HepG2 (cell line): ENCODE measurements around the gene IL17C. TPM values are rescaled to one million over a fixed set of nuclear protein-coding genes. Genes with fewer than 3 reads are reported as not detected.

Source experiments
- CC2D1A ChIP-seq: sonication (generic); formaldehyde crosslinking; IDR thresholded peaks from 2 replicates; pipeline ENCODE4 v1.8.1; 2023; ENCODE audit warnings: mild to moderate bottlenecking, missing genetic modification reagents
- JUN ChIP-seq: sonication (generic); formaldehyde crosslinking; IDR thresholded peaks from 2 replicates; pipeline ENCODE4 v1.4.0; 2020; ENCODE audit warnings: mild to moderate bottlenecking, missing genetic modification reagents
- KAT7 ChIP-seq: IDR thresholded peaks from 2 replicates; pipeline ENCODE4 v1.6.1; 2018; ENCODE audit warnings: borderline replicate concordance, missing compliant biosample characterization
- KLF15 ChIP-seq: sonication (generic); formaldehyde crosslinking; IDR thresholded peaks from 2 replicates; pipeline ENCODE4 v1.8.1; 2023; ENCODE audit warnings: borderline replicate concordance, mild to moderate bottlenecking, inconsistent platforms, missing genetic modification reagents, mixed read lengths
- KMT2A ChIP-seq: sonication (generic); formaldehyde crosslinking; IDR thresholded peaks from 2 replicates; pipeline ENCODE4 v1.4.0; 2020; ENCODE audit warnings: missing genetic modification reagents
- MEIS2 ChIP-seq: sonication (generic); formaldehyde crosslinking; IDR thresholded peaks from 2 replicates; pipeline ENCODE4 v1.9.0; 2021; ENCODE audit warnings: mild to moderate bottlenecking, missing genetic modification reagents
- MTF2 ChIP-seq: sonication (generic); formaldehyde crosslinking; IDR thresholded peaks from 2 replicates; pipeline ENCODE4 v1.5.0; 2020; ENCODE audit warnings: missing genetic modification reagents, borderline replicate concordance
- MYC ChIP-seq: sonication (generic); formaldehyde crosslinking; IDR thresholded peaks from 2 replicates; pipeline ENCODE4 v1.9.0; 2021; ENCODE audit warnings: missing genetic modification reagents, borderline replicate concordance
- NFYC ChIP-seq: IDR thresholded peaks from 2 replicates; pipeline ENCODE4 v1.6.1; 2016; ENCODE audit warnings: missing genetic modification reagents, missing compliant biosample characterization
- NR1H2 ChIP-seq: sonication (generic); formaldehyde crosslinking; IDR thresholded peaks from 2 replicates; pipeline ENCODE4 v1.8.1; 2022; ENCODE audit warnings: low read depth, missing genetic modification reagents, borderline replicate concordance
- SP140L ChIP-seq: sonication (generic); formaldehyde crosslinking; IDR thresholded peaks from 2 replicates; pipeline ENCODE4 v1.4.0; 2020; ENCODE audit warnings: missing genetic modification reagents, borderline replicate concordance
- WIZ ChIP-seq: sonication (generic); formaldehyde crosslinking; IDR thresholded peaks from 2 replicates; pipeline ENCODE4 v1.5.1; 2020; ENCODE audit warnings: mild to moderate bottlenecking, missing genetic modification reagents
- ZNF138 ChIP-seq: sonication (generic); formaldehyde crosslinking; IDR thresholded peaks from 2 replicates; pipeline ENCODE4 v1.5.0; 2020; ENCODE audit warnings: mild to moderate bottlenecking, low read depth, missing genetic modification reagents
- ZNF724P ChIP-seq: sonication (generic); formaldehyde crosslinking; IDR thresholded peaks from 2 replicates; pipeline ENCODE4 v1.8.0; 2022; ENCODE audit warnings: missing genetic modification reagents, borderline replicate concordance
- ZNF790 ChIP-seq: sonication (generic); formaldehyde crosslinking; IDR thresholded peaks from 2 replicates; pipeline ENCODE4 v1.8.0; 2022; ENCODE audit warnings: missing genetic modification reagents, mild to moderate bottlenecking, borderline replicate concordance
- ZSCAN12 ChIP-seq: sonication (generic); formaldehyde crosslinking; IDR thresholded peaks from 2 replicates; pipeline ENCODE4 v1.9.0; 2021; ENCODE audit warnings: mild to moderate bottlenecking, missing genetic modification reagents
- polyA plus RNA-seq, 8 experiments: library from polyadenylated mRNA; depleted of rRNA in 3 of 8; stranded (reverse) in 7 of 8; unstranded in 1 of 8; fragments of >200 nt; fragmentation: Illumina TruSeq in 4 of 8; extraction: Trizol in 4 of 8; gene quantifications; 2 replicates each; pipeline versions ENCODE4 v1.2.1 to v1.2.3, GENCODE V29; 2011 to 2016; ENCODE audit warnings: low read depth in 4 of 8, missing spikeins in 1 of 8, mixed read lengths in 1 of 8; ENCODE audit not compliant: insufficient read depth in 1 of 8
- total RNA-seq, 5 experiments: library from RNA; depleted of rRNA; stranded (reverse); fragments of >200 nt; fragmentation: Illumina TruSeq; extraction: Trizol; gene quantifications; 2 replicates each; pipeline ENCODE4 v1.2.3, GENCODE V29; 2016; ENCODE audit warnings: low read depth in 1 of 5
- TF ChIP-seq, protein P1 (sequence below): sonication (generic); formaldehyde crosslinking; IDR thresholded peaks from 2 replicates; pipeline ENCODE4 v1.9.0; 2021; ENCODE audit warnings: missing genetic modification reagents, borderline replicate concordance
- TF ChIP-seq, protein P2 (sequence below): sonication (generic); formaldehyde crosslinking; IDR thresholded peaks from one replicate; pipeline ENCODE4 v1.5.1; 2020; ENCODE audit warnings: mild to moderate bottlenecking, missing genetic modification reagents; ENCODE audit errors: not compliant biosample characterization

Gene IL17C
- total and polyA plus RNA-seq, 2 of the 13 experiments (the other 11 are each of a cell fraction or from before 2014, with no cell fraction given): not detected

DNA sequence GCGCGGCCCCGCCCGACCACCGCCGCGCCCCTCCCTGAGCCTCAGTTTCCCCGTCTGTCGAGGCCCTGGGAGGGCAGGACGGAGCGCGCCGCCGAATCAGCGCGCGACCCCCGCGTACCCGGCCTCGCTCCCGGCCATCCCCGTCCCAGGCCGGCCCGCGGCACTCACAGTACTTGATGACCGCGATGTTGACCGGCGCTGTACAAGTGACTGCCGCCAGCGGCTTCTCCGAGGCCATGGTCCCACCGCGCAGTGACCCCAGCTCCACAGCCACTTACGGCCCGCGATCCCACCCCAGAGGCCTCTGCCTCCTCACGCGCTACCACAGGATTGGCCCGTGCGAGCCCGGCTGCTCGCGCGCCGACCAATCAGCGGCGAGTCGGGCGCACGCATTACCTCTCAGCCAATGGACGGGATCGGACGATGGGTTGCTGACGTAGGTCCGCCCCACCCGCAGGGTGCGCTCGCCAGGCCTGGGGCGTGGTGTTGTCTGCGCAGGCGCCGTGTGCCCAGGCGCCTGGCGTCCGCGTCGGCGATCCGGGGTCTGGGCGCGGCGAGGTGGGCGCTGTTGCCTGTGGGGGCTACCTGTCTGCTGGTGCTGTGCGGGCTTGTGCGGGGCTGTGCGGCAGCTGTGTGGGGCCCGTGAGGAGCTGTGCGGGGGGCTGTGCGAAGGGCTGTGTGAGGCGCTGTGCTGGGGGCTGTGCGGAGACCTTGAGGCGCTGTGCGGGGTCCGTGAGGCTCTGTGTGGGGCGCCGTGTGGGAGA is 24.7 kb downstream of the IL17C start, which contains the start of gene MVD (continued):
- TF ChIP-seq NR1H2 (0 out of 2 replicates have a peak, but pooled peaks have one; percentile 4), ZSCAN12 (CRISPR knock-in tag) (no peak; the same call in 1 of the 2 replicates), MYC (peak; percentile 86), NFYC (CRISPR knock-in tag) (peak; percentile 100), MTF2 (CRISPR knock-in tag) (peak; percentile 32; the same call in 1 of the 2 replicates), SP140L (CRISPR knock-in tag) (peak; percentile 85; the same call in 1 of the 2 replicates), ZNF790 (CRISPR knock-in tag) (peak; percentile 90; the same call in 1 of the 2 replicates), KAT7 (peak; percentile 79; the same call in 1 of the 2 replicates), JUN (peak; percentile 68; the same call in 1 of the 2 replicates), WIZ (CRISPR knock-in tag) (peak; percentile 25; the same call in 1 of the 2 replicates), ZNF724P (peak; percentile 89; the same call in 1 of the 2 replicates), MEIS2 (CRISPR knock-in tag) (peak; percentile 86), ZNF138 (CRISPR knock-in tag) (peak; percentile 56), KLF15 (CRISPR knock-in tag) (0 out of 2 replicates have a peak, but pooled peaks have one; percentile 23), CC2D1A (CRISPR knock-in tag) (no peak), KMT2A (CRISPR knock-in tag) (peak; percentile 91)
- TF ChIP-seq, protein P1, sequence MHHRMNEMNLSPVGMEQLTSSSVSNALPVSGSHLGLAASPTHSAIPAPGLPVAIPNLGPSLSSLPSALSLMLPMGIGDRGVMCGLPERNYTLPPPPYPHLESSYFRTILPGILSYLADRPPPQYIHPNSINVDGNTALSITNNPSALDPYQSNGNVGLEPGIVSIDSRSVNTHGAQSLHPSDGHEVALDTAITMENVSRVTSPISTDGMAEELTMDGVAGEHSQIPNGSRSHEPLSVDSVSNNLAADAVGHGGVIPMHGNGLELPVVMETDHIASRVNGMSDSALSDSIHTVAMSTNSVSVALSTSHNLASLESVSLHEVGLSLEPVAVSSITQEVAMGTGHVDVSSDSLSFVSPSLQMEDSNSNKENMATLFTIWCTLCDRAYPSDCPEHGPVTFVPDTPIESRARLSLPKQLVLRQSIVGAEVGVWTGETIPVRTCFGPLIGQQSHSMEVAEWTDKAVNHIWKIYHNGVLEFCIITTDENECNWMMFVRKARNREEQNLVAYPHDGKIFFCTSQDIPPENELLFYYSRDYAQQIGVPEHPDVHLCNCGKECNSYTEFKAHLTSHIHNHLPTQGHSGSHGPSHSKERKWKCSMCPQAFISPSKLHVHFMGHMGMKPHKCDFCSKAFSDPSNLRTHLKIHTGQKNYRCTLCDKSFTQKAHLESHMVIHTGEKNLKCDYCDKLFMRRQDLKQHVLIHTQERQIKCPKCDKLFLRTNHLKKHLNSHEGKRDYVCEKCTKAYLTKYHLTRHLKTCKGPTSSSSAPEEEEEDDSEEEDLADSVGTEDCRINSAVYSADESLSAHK (CRISPR knock-in tag): no peak
- TF ChIP-seq, protein P2, sequence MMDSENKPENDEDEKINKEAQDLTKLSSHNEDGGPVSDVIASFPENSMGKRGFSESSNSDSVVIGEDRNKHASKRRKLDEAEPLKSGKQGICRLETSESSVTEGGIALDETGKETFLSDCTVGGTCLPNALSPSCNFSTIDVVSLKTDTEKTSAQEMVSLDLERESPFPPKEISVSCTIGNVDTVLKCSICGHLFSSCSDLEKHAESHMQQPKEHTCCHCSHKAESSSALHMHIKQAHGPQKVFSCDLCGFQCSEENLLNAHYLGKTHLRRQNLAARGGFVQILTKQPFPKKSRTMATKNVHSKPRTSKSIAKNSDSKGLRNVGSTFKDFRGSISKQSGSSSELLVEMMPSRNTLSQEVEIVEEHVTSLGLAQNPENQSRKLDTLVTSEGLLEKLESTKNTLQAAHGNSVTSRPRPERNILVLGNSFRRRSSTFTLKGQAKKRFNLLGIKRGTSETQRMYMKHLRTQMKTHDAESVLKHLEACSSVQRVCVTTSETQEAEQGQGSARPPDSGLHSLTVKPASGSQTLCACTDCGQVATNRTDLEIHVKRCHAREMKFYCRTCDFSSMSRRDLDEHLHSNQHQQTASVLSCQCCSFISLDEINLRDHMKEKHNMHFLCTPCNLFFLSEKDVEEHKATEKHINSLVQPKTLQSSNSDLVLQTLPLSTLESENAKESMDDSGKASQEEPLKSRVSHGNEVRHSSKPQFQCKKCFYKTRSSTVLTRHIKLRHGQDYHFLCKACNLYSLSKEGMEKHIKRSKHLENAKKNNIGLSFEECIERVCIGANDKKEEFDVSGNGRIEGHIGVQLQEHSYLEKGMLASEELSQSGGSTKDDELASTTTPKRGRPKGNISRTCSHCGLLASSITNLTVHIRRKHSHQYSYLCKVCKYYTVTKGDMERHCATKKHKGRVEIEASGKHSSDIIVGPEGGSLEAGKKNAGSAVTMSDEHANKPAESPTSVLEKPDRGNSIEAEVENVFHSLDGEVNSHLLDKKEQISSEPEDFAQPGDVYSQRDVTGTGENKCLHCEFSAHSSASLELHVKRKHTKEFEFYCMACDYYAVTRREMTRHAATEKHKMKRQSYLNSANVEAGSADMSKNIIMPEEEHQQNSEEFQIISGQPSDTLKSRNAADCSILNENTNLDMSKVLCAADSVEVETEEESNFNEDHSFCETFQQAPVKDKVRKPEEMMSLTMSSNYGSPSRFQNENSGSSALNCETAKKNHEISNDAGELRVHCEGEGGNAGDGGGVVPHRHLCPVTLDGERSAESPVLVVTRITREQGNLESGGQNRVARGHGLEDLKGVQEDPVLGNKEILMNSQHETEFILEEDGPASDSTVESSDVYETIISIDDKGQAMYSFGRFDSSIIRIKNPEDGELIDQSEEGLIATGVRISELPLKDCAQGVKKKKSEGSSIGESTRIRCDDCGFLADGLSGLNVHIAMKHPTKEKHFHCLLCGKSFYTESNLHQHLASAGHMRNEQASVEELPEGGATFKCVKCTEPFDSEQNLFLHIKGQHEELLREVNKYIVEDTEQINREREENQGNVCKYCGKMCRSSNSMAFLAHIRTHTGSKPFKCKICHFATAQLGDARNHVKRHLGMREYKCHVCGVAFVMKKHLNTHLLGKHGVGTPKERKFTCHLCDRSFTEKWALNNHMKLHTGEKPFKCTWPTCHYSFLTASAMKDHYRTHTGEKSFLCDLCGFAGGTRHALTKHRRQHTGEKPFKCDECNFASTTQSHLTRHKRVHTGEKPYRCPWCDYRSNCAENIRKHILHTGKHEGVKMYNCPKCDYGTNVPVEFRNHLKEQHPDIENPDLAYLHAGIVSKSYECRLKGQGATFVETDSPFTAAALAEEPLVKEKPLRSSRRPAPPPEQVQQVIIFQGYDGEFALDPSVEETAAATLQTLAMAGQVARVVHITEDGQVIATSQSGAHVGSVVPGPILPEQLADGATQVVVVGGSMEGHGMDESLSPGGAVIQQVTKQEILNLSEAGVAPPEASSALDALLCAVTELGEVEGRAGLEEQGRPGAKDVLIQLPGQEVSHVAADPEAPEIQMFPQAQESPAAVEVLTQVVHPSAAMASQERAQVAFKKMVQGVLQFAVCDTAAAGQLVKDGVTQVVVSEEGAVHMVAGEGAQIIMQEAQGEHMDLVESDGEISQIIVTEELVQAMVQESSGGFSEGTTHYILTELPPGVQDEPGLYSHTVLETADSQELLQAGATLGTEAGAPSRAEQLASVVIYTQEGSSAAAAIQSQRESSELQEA: peak; percentile 54
